HL-60/S4 (cell line): ENCODE measurements around the gene ITGA11.

Experiments used
- in situ Hi-C: fragments of 300-500 bp; cut with MboI; formaldehyde crosslinking; loops from 2 replicates; pipeline ENCODE4 v1.14.3; 2022; ENCODE audit warnings: low sequenced_read_pairs

Gene ITGA11

GRCh38 chr15:68389936-68390817, 41.8 kb downstream of the ITGA11 start:
- in situ Hi-C loops = no loop called here

GRCh38 chr15:68389041-68389930, 42.7 kb downstream of the ITGA11 start:
- in situ Hi-C loops = no loop called here

GRCh38 chr15:68387381-68388143, 44.4 kb downstream of the ITGA11 start:
- in situ Hi-C loops = no loop called here

GRCh38 chr15:68386587-68387288, 45.2 kb downstream of the ITGA11 start:
- in situ Hi-C loops = no loop called here

- in situ Hi-C loops = no loop called here
Observed at GRCh38 chr15:68385671-68386586, 46.0 kb downstream of the ITGA11 start.

GRCh38 chr15:68385240-68385561, 46.8 kb downstream of the ITGA11 start:
- in situ Hi-C loops = no loop called here

GRCh38 chr15:68384451-68385239, 47.3 kb downstream of the ITGA11 start:
- in situ Hi-C loops = no loop called here

- in situ Hi-C loops = no loop called here
Observed at GRCh38 chr15:68383161-68384074, 48.5 kb downstream of the ITGA11 start.

GRCh38 chr15:68382286-68383007, 49.5 kb downstream of the ITGA11 start:
- in situ Hi-C loops = no loop called here

- in situ Hi-C loops = no loop called here
Observed at GRCh38 chr15:68380456-68380855, 51.5 kb downstream of the ITGA11 start.

GRCh38 chr15:68379759-68380290, 52.1 kb downstream of the ITGA11 start:
- in situ Hi-C loops = no loop called here

- in situ Hi-C loops = no loop called here
Observed at GRCh38 chr15:68379058-68379758, 52.8 kb downstream of the ITGA11 start.

- in situ Hi-C loops = no loop called here
Observed at GRCh38 chr15:68378595-68378994, 53.4 kb downstream of the ITGA11 start.

GRCh38 chr15:68377766-68378165, 54.2 kb downstream of the ITGA11 start:
- in situ Hi-C loops = no loop called here

GRCh38 chr15:68376447-68377060, 55.4 kb downstream of the ITGA11 start:
- in situ Hi-C loops = no loop called here
